Measurements from ENCODE around the gene CRY2.

- TF ChIP-seq, protein P1, sequence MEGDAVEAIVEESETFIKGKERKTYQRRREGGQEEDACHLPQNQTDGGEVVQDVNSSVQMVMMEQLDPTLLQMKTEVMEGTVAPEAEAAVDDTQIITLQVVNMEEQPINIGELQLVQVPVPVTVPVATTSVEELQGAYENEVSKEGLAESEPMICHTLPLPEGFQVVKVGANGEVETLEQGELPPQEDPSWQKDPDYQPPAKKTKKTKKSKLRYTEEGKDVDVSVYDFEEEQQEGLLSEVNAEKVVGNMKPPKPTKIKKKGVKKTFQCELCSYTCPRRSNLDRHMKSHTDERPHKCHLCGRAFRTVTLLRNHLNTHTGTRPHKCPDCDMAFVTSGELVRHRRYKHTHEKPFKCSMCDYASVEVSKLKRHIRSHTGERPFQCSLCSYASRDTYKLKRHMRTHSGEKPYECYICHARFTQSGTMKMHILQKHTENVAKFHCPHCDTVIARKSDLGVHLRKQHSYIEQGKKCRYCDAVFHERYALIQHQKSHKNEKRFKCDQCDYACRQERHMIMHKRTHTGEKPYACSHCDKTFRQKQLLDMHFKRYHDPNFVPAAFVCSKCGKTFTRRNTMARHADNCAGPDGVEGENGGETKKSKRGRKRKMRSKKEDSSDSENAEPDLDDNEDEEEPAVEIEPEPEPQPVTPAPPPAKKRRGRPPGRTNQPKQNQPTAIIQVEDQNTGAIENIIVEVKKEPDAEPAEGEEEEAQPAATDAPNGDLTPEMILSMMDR (IDR thresholded peaks at IDR 0.05 in 4 of 5, conservative IDR thresholded peaks at IDR 0.05 in 1 of 5): no peak
- TF ChIP-seq POLR2A (IDR thresholded peaks at IDR 0.05): no peak
Measured at GRCh38 chr11:45803971-45804760, 43.1 kb upstream of the CRY2 start.

Data from gastrocnemius medialis (tissue), 4 donors.